Glutamatergic neuron (in vitro differentiated cells): Measurements from ENCODE around the gene TMSB4X. TPM values are rescaled to one million over a fixed set of nuclear protein-coding genes. Genes with fewer than 3 reads are reported as not detected.
"Not testable (repeated sequence)": the region's sequence is repeated elsewhere in the genome, so short reads cannot be mapped to it uniquely, and the experiment has no call there.

Experiments
- DNase-seq: peaks from one replicate; pipeline ENCODE4 v3.0.0; 2022
- H3K27ac Mint-ChIP-seq: one replicate; pipeline ENCODE4 v1.8.0; 2020; ENCODE audit warnings: mild to moderate bottlenecking, mixed read lengths, inconsistent platforms; ENCODE audit not compliant: unreplicated experiment
- H3K27me3 Mint-ChIP-seq: one replicate; pipeline ENCODE4 v1.8.0; 2020; ENCODE audit warnings: mild to moderate bottlenecking, moderate library complexity, mixed read lengths, inconsistent platforms; ENCODE audit not compliant: unreplicated experiment
- H3K36me3 Mint-ChIP-seq: one replicate; pipeline ENCODE4 v1.8.0; 2020; ENCODE audit warnings: mild to moderate bottlenecking, mixed read lengths, inconsistent platforms; ENCODE audit not compliant: unreplicated experiment
- H3K4me1 Mint-ChIP-seq: one replicate; pipeline ENCODE4 v1.8.0; 2020; ENCODE audit warnings: mild to moderate bottlenecking, low read depth, mixed read lengths, inconsistent platforms; ENCODE audit not compliant: unreplicated experiment
- H3K4me3 Mint-ChIP-seq: one replicate; pipeline ENCODE4 v1.8.0; 2020; ENCODE audit warnings: mild to moderate bottlenecking, mixed read lengths, inconsistent platforms; ENCODE audit not compliant: unreplicated experiment
- H3K9me3 Mint-ChIP-seq: one replicate; pipeline ENCODE4 v1.8.0; 2020; ENCODE audit warnings: mild to moderate bottlenecking, moderate library complexity, mixed read lengths, inconsistent platforms; ENCODE audit not compliant: unreplicated experiment
- total RNA-seq: library from RNA; stranded (reverse); fragmentation: NEBNext Ultra II Directional; extraction: Animal tissue kit (Norgen Biotek cat#: 25700); gene quantifications from one replicate; pipeline ENCODE4 v1.2.1, GENCODE V29; 2021; ENCODE audit not compliant: unreplicated experiment
- TF ChIP-seq, protein P1 (sequence below): fragments of 200-600 bp; sonication (generic); IDR thresholded peaks from one replicate; pipeline ENCODE4 v1.5.0; 2021; ENCODE audit not compliant: partially characterized antibody, unreplicated experiment

Gene TMSB4X
- total RNA-seq, 1 donor from 2014 or later = 4,532 TPM

DNA sequence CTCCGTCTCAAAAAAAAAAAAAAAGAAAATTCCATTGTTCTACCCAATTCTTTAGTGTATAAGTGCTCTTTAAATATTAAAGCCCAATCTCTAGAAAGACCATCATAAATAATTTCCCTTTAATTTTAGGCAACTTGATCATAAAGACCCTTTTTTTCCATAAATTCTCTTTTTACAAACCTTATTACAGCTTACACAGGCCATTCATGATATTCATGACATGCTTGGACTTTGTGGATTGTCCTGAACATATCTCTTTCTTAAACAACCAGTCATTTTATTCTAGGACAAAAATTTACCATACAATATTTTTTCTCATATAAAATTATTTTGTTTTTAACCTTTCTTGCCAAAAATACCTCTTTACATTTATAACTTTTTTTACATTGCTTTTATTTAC is 38.0 kb upstream of the TMSB4X start:
- no peak for DNase-seq
- Mint-ChIP-seq H3K36me3 (no peaks in the 10 kb centered on the region), H3K4me1 (no peaks in the 10 kb centered on the region), H3K4me3 (no peak overlapping the region), H3K27ac (no peak overlapping the region), H3K27me3 (no peaks in the 10 kb centered on the region), H3K9me3 (peaks cover 4% of the 10 kb centered on the region)
- TF ChIP-seq, protein P1, sequence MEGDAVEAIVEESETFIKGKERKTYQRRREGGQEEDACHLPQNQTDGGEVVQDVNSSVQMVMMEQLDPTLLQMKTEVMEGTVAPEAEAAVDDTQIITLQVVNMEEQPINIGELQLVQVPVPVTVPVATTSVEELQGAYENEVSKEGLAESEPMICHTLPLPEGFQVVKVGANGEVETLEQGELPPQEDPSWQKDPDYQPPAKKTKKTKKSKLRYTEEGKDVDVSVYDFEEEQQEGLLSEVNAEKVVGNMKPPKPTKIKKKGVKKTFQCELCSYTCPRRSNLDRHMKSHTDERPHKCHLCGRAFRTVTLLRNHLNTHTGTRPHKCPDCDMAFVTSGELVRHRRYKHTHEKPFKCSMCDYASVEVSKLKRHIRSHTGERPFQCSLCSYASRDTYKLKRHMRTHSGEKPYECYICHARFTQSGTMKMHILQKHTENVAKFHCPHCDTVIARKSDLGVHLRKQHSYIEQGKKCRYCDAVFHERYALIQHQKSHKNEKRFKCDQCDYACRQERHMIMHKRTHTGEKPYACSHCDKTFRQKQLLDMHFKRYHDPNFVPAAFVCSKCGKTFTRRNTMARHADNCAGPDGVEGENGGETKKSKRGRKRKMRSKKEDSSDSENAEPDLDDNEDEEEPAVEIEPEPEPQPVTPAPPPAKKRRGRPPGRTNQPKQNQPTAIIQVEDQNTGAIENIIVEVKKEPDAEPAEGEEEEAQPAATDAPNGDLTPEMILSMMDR = no peak

DNA sequence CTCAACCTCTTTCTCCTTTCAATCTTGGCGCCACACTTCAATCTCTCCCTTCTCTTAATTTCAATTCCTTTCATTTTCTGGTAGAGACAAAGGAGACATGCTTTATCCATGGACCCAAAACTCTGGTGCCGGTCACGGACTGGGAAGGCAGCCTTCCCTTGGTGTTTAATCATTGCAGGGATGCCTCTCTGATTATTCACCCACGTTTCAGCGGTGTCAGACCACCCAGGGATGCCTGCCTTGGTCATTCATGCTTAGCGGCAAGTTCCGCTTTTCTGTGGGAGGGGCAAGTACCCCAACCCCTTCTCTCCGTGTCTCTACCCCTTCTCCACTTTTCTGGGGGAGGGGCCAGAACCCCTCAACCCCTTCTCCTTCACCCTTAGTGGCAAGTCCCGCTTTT is 34.4 kb upstream of the TMSB4X start:
- not testable (repeated sequence) for H3K9me3 Mint-ChIP-seq, DNase-seq, H3K36me3 Mint-ChIP-seq, H3K27me3 Mint-ChIP-seq, H3K4me1 Mint-ChIP-seq, H3K4me3 Mint-ChIP-seq, H3K27ac Mint-ChIP-seq

DNA sequence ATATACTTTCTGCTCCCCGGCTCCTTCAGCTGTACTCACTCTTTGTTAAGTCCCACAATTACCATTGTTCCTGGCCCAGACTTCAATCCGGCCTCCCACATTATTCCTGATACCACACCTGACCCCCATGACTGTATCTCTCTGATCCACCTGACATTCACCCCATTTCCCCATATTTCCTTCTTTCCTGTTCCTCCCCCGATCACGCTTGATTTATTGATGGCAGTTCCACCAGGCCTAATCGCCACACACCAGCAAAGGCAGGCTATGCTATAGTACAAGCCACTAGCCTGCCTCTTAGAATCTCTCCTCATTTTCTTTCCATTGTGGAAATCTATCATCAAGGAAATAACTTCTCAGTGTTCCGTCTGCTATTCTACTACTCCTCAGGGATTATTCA is 31.3 kb upstream of the TMSB4X start:
- not testable (repeated sequence) for H3K27me3 Mint-ChIP-seq, DNase-seq, H3K27ac Mint-ChIP-seq, H3K36me3 Mint-ChIP-seq, H3K4me3 Mint-ChIP-seq, H3K4me1 Mint-ChIP-seq, H3K9me3 Mint-ChIP-seq

DNA sequence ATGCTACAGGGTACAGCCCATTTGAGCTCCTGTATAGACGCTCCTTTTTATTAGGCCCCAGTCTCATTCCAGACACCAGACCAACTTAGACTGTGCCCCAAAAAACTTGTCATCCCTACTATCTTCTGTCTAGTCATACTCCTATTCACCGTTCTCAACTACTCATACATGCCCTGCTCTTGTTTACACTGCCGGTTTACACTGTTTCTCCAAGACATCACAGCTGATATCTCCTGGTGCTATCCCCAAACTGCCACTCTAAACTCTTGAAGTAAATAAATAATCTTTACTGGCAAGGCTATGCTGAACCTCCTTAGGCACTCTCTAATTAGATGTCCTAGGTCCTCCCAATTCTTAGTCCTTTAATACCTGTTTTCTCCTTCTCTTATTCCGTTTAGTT is 30.5 kb upstream of the TMSB4X start:
- H3K27ac Mint-ChIP-seq, H3K9me3 Mint-ChIP-seq, DNase-seq, H3K27me3 Mint-ChIP-seq, H3K4me3 Mint-ChIP-seq, H3K36me3 Mint-ChIP-seq: not testable (repeated sequence)
- peaks cover 12% of the 10 kb centered on the region for H3K4me1 Mint-ChIP-seq

DNA sequence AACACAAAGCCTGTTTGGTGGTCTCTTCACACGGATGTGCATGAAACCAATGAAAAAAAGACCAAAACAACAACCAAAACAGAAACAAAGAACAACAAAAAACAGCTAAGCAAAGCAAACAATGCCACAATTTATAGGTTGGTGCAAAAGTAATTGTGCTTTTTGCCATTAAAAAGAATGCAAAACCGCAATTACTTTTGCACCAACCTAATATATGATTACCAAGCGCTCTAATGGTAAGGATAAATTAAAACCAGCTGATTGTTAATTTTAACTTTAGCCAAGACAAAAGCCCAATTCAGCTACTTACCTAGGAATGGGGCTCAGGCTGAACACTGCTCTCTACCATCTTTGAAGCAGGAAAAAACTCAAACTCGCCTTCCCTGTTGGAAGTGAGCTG is 29.4 kb upstream of the TMSB4X start:
- Mint-ChIP-seq H3K9me3 (peaks cover 2% of the 10 kb centered on the region), H3K4me3 (no peak overlapping the region), H3K27me3 (no peaks in the 10 kb centered on the region), H3K4me1 (peaks cover 18% of the 10 kb centered on the region), H3K36me3 (no peaks in the 10 kb centered on the region), H3K27ac (no peak overlapping the region)
- no peak for DNase-seq
- TF ChIP-seq, protein P1 = no peak

DNA sequence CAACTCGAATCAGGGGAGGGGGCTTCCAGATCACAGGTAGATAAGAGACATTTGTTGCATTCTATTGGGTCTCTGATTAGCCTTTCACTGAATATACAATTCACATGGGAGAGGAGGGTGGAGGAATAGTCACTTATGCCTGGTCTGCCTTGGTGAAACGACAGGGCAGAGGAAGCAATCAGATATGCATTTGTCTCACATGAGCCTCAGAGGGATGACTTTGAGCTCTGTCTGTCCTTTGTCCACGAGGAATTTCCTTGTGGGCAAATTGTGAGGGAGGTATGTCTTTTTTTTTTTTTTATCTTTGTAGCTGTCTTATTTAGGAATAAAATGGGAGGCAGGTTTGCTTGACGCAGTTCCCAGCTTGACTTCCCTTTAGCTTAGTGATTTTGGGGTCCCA is 28.5 kb upstream of the TMSB4X start:
- Mint-ChIP-seq H3K27me3 (no peaks in the 10 kb centered on the region), H3K27ac (peak overlapping the region; percentile 85), H3K36me3 (no peaks in the 10 kb centered on the region), H3K4me3 (no peak overlapping the region), H3K4me1 (peaks cover 24% of the 10 kb centered on the region), H3K9me3 (peaks cover 5% of the 10 kb centered on the region)
- TF ChIP-seq, protein P1 = no peak
- DNase-seq = no peak
